ENCODE data around the gene CIT. TPM values are rescaled to one million over a fixed set of nuclear protein-coding genes. Genes with fewer than 3 reads are reported as not detected.
A peak's percentile ranks its signal among the peaks of the same experiment; 100 is the strongest.

The CIT gene
- total RNA-seq, 2 experiments from 2014 or later, result 1.3 to 1.9 TPM

GRCh38 chr12:119911182-119911581, 34.1 kb upstream of the CIT start:
- no peaks in the 10 kb centered on the region for H3K9me3 Mint-ChIP-seq
- no peak overlapping the region for H3K4me3 ChIP-seq (ENCODE audit: low read length)
- no peak overlapping the region for H3K27ac ChIP-seq (ENCODE audit: low read depth in 1 of 2, low read length in 2 of 2)
- H3K9me3 ChIP-seq (ENCODE audit: control insufficient read depth in 1 of 2, insufficient read depth in 1 of 2, low read length in 2 of 2), result no peaks in the 10 kb centered on the region
- intact Hi-C loops (cut with DNase I, micrococcal nuclease), result no loop called here
- no peaks in the 10 kb centered on the region for H3K4me1 Mint-ChIP-seq (ENCODE audit: low read depth)
- no peaks in the 10 kb centered on the region for H3K27me3 ChIP-seq (ENCODE audit: control insufficient read depth in 1 of 2, insufficient read depth in 2 of 2, low read length in 2 of 2)
- H3K27ac Mint-ChIP-seq, result no peak overlapping the region
- no peaks in the 10 kb centered on the region for H3K27me3 Mint-ChIP-seq
- H3K4me1 ChIP-seq (ENCODE audit: insufficient read depth, low read length), result no peaks in the 10 kb centered on the region
- no peak for TF ChIP-seq CTCF (IDR thresholded peaks at IDR 0.05)
- H3K36me3 ChIP-seq (ENCODE audit: insufficient read depth, low read length), result no peaks in the 10 kb centered on the region
- POLR2A ChIA-PET, result no interaction called here
- H3K4me3 Mint-ChIP-seq, result no peak overlapping the region
- CTCF ChIA-PET, result no interaction called here
- ATAC-seq (ENCODE audit: poor library complexity) (no peak), DNase-seq (no peak)
- H3K36me3 Mint-ChIP-seq (ENCODE audit: low read depth), result no peaks in the 10 kb centered on the region

- no peak overlapping the region for H3K4me3 Mint-ChIP-seq
- DNase-seq (no peak), ATAC-seq (ENCODE audit: poor library complexity) (no peak)
- Histone ChIP-seq H3K27ac (ENCODE audit: low read depth in 1 of 2, low read length in 2 of 2) (no peak overlapping the region), H3K9me3 (ENCODE audit: control insufficient read depth in 1 of 2, insufficient read depth in 1 of 2, low read length in 2 of 2) (no peaks in the 10 kb centered on the region), H3K4me1 (ENCODE audit: insufficient read depth, low read length) (no peaks in the 10 kb centered on the region), H3K36me3 (ENCODE audit: insufficient read depth, low read length) (no peaks in the 10 kb centered on the region), H3K27me3 (ENCODE audit: control insufficient read depth in 1 of 2, insufficient read depth in 2 of 2, low read length in 2 of 2) (no peaks in the 10 kb centered on the region), H3K4me3 (ENCODE audit: low read length) (no peak overlapping the region)
- no peak for TF ChIP-seq CTCF (IDR thresholded peaks at IDR 0.05)
- intact Hi-C loops (cut with DNase I, micrococcal nuclease), result no loop called here
- no peaks in the 10 kb centered on the region for H3K9me3 Mint-ChIP-seq
- H3K4me1 Mint-ChIP-seq (ENCODE audit: low read depth), result no peaks in the 10 kb centered on the region
- CTCF ChIA-PET, result no interaction called here
- POLR2A ChIA-PET, result no interaction called here
- H3K27ac Mint-ChIP-seq, result no peak overlapping the region
- no peaks in the 10 kb centered on the region for H3K27me3 Mint-ChIP-seq
- H3K36me3 Mint-ChIP-seq (ENCODE audit: low read depth), result no peaks in the 10 kb centered on the region
Measured at GRCh38 chr12:119910586-119910985, 33.5 kb upstream of the CIT start.

GRCh38 chr12:119902084-119902509, 25.0 kb upstream of the CIT start:
- CTCF ChIA-PET, result interaction anchor here (0.6 to 1.1 kb wide), 2 partner anchors 18 to 185 kb away, joined by 4 read pairs; no protein-coding TSS in a partner anchor

More at GRCh38 chr12:119902084-119902509, 25.0 kb upstream of the CIT start:
- ATAC-seq (ENCODE audit: poor library complexity) (peak; percentile 100), DNase-seq (peak; percentile 46 to 82 (median 62))
- Histone ChIP-seq H3K4me1 (ENCODE audit: insufficient read depth, low read length) (peaks cover 4% of the 10 kb centered on the region), H3K36me3 (ENCODE audit: insufficient read depth, low read length) (no peaks in the 10 kb centered on the region), H3K27me3 (ENCODE audit: control insufficient read depth in 1 of 2, insufficient read depth in 2 of 2, low read length in 2 of 2) (no peaks in the 10 kb centered on the region), H3K27ac (ENCODE audit: low read depth in 1 of 2, low read length in 2 of 2) (no peak overlapping the region), H3K4me3 (ENCODE audit: low read length) (no peak overlapping the region), H3K9me3 (ENCODE audit: control insufficient read depth in 1 of 2, insufficient read depth in 1 of 2, low read length in 2 of 2) (no peaks in the 10 kb centered on the region)
- TF ChIP-seq CTCF (IDR thresholded peaks at IDR 0.05), result peak; percentile 87
- Mint-ChIP-seq H3K4me3 (no peak overlapping the region), H3K36me3 (ENCODE audit: low read depth) (no peaks in the 10 kb centered on the region), H3K27ac (no peak overlapping the region), H3K4me1 (ENCODE audit: low read depth) (peaks cover 7% of the 10 kb centered on the region), H3K27me3 (no peaks in the 10 kb centered on the region), H3K9me3 (no peaks in the 10 kb centered on the region)
- intact Hi-C loops (cut with DNase I, micrococcal nuclease), result loop anchor here in 1 of 2 experiments (5.0 to 10.0 kb wide), 2 partner anchors 207 to 785 kb away; no protein-coding TSS in a partner anchor
- POLR2A ChIA-PET, result no interaction called here

All from CD4-positive, alpha-beta T cell (primary cell).